Umbilical cord (tissue), 2 donors: Measurements from ENCODE around the gene ACD. TPM values are rescaled to one million over a fixed set of nuclear protein-coding genes. Genes with fewer than 3 reads are reported as not detected.
A peak's percentile ranks its signal among the peaks of the same experiment; 100 is the strongest.

ENCODE experiments used
- DNase-seq: peaks from one replicate; pipeline ENCODE4 v3.0.0-alpha.2; 2015; ENCODE audit warnings: low spot score
- total RNA-seq: library from RNA; depleted of rRNA; stranded (reverse); fragments of >200 nt; gene quantifications from one replicate; pipeline ENCODE4 v1.2.3, GENCODE V29; 2014; ENCODE audit warnings: low replicate concordance; ENCODE audit not compliant: insufficient read depth

ACD gene
- total RNA-seq, 1 donor from 2014 or later = 11.3 TPM

DNA sequence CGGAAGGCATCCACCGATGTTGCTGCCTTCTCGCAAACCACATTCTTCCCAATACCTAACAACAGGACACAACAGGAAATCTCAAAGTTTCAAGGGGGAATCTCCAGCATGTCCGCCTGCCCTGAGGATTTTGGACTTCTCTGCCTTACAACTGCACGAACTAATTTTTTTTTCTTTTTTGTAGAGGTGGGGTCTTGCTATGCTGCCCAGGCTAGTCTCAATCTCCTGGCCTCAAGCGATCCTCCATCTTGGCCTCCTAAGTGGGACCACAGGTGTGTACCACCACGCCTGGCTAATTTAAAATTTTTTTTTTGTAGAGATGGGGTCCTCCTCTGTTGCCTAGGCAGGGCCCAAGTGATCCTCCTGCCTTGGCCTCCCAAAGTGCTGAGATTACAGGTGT is 15.9 kb upstream of the ACD start:
- no peak for DNase-seq

DNA sequence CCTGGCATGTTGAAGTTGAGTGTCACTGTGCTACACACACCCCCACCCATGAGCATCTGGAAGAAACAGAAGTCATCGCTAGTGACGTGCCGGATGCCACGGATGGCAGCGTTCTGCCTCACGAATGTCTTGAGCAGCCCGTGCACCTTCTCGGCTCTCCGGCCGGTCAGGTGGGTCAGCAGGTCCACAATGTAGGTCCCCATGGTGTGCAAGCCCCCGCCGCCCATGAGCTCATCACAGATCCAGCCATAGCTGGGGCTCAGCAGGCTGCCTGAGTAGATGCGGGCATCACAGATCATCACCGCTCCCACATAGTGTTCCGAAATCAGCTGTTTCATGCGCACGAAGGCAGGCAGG is 15.5 kb upstream of the ACD start:
- no peak for DNase-seq

DNA sequence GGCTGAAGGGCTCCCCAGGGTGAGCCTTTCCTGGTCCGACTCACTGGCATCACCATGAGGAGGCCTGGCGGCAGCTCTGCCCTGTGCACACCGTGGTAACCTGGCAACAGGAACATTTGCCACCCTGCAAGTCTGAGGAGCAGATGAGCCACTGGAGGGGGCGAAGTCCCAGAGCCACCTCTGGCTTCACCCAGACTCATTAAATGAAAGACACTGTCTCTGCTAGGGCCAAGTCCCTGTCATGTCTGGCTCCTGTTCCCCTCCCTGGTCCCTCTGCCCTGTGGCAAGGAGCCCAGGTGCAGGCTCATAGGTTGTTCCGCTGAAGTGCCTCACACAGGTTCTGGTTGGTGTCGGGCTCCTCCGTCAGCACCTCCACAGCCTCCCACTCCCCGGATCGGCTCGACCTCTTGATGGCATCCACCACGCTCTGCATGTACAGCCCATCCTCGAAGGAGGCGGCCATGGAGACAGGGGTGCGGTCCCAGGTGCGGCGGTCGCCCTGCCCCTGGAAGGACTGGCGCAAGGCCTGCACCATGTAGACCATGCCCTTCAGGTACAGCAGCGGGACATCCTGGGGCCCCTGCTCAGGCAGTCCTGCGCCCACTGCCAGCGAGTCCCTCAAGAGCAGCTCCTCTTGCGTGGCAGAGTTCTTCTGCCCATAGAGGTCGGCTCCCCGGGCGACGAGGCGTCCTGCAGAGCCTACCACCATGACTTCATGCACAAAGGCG is 15.0 kb upstream of the ACD start:
- DNase-seq = no peak

DNA sequence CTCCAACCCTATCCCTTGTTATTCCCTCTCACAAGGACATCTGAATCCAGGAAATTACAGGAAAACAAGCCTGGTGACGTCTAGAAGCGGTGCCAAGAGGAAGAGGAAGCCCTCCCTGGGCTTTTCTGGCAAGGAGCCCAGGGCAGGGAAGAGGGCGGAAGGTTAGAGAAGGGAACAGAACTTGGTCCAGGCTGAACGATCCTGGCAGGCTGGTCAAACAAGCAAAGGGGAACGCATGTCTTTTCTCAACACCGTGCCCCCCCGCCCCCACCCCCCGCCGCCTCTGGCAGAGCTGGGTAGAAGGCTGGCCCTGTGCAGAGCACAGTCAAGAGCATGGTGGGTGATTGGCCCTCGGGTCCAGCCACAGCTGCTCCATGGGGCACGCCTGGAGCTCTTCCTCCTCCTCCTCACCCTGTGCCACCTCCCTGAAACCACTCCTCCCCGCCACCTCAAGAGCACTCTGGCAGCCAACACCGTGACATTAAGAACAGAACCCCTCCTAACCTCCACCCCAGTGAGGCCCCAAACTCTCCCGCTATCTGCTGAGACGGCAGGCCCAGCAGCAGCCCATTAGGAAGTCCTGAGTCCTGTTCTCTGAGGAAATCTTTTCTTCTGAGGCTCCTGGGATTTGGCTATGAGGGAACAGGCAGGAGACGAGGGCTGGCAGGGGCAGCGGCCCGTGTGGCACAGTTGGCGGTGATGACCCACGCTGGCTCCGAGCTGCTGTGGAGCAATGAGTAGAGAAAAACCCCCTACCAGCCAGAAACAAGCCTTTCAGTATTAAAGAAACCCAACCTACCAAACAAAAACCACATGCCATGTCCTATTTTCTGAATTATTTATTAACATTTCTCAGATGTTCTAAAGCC is 13.9 kb upstream of the ACD start:
- peak; percentile 70 for DNase-seq

DNA sequence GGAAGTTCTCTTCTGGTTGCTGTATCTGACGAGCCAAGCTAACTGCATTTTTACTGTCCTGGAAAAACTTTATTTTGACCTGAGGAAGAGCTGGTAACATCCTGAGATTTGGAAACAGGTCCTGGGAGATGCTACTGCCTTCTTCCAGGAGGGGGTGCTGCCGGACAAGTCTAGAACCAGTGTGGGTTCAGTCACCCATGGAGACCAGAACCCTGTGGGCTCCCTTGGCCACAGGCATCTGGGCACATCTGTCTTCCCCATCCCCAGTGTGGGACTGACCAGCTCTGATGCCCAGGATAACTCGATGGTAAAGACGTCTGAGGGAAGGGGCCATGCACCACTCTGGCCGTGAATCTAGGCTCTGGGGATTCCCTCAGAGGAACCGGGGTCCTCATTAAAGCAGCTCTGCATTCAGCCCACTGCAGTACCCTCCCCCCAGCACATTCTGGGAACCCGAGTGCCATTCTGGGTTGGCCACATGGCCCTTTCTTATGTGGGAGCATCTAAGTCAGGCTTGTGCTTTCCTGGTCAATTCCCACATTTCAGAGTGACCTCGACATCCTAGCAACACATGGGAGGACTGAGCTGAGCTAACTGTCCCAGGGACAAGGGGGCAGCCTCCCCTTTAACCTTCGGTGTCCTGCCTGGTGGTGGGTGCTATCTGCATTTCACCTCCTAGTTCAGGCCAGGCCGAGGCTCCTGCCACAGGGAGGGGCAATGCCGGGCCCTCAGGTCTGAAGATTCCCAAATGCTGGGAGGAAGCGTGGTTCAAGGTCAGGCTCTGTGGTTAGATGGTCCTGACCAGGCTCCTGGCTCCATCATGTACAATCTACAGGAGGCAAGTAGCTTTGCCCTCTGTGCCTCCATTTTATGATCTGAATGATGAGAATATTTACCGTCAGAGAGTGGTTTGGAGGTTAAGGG is 12.9 kb upstream of the ACD start:
- DNase-seq = peak; percentile 61

DNA sequence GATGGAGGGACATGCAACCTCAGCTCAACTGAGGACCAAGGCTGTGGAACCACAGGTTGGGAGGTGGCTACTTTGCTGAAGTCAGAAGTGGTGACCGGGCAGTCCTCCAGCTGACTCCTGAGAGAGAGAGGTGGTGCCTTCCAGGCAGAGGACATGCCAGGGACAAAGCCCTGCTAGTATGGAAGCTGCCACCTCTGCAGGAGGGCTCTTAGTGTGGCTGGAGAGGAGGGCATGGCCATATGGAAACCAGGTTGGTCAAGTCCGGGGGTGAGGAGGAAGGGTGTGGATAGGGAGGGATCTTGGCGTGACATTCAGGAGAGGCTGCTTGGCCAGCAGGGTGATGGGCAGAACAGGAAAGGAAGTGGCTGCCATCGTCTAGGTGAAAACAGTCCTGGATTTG is 12.2 kb upstream of the ACD start:
- DNase-seq = no peak

DNA sequence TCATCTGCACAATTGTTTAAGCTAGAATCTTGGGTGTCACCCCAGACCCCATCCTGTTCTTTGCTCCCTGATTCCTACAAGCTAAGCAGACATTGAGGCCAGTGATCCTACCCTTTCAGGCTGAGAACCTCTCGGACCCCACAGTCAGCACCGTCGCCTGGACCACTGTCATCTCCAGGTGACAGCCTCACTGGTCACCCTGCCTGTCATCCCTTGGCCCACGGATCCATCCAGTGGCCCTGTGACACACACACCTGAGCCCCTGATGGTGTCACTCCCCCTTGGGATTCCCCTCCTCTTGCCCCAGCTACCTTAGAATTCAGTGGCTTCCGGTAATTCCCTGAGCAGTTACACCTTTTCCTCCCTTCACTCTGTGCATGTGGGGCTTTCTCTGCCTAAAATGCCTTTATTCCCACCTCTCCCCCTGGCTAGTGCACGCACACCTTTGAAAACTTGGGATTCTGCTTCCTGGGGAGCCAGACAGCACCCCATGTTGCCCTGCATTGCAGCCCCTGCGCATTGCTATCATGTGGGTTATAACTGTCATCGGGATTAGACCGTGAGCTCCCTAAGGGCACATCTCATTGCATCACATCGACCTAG is 9.5 kb upstream of the ACD start:
- no peak for DNase-seq

DNA sequence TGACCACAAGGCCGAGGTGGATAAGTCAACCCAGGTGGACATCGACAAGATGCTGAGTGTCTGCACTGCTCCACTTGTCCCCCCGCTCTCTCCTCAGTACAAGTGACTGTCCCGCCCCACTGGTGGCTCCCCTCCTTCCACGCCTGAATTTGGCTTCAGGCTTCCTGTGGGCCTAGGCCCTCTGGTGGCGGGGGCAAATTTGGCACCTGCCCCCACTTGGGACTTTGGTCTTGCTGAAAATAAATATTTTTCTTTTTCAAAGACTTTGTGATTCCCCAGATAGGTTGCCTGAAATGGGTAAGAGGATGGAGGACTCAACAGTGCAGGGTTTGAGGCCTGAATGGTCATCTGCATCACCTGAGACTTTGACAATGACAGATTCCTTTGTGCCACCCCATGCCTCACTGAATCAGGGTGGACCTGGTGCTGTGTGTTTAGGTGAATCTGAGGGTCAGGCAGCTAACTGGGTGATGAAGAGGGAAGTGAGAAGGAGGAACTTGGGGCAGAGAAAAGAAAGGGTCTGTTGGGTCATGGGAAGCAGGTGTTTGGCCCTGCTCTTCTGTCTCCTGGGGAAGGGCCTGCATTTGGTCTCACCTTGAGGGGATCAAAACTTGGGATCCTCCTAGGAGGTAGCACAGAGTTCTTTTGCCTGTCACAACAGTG is 8.6 kb upstream of the ACD start:
- no peak for DNase-seq

DNA sequence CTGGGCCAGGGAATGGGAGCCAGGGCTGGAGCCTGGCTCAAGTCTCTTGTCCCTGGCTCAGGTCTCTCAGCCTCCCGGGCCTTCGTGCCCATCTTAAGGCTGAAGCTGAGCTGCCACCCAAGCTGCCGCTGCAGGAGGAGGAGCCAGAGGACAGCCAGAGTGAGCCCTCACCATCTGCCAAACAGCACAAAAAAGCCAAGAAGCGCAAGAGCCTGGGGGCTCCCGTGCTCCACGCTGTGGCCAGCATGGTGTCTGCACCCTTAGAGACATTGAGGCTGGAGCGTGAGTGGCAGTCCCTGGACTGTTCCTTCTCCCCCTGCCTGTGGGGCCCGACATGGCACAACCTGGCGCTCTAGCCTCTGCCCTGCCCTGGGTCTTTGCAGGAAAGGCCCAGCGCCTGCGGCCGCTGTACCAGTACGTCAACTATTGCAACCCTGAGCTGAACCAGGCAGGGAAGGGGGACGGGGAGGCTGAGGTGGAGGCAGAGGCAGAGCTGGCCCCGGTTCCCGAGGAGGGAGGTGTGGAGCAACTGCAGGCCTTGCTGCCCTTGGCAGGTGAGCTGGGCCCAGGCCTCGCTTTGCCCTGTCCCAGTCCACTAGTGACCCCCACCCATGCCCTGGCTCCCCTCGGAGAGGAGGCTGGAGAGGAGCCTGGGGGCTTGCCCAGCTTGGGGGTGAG is 7.9 kb upstream of the ACD start:
- DNase-seq = peak; percentile 95

DNA sequence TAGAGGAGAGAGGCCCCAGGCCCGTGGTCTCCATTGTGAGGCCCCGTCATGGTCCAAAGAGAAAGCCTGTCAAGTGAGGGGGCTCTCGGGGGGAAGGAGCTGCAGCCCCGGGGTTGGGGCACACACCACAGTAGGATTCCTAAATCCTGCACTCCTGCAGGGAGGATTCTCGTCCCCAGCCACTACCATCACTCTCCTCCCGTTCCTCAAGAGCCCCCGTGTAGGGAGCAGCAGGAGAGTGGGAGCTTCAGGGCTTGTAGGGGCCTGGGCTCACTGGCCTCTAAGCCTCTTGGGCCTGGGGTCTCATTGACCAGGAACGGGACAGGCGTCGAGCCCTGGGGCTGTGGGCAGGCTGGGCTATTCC is 7.4 kb upstream of the ACD start:
- DNase-seq = no peak

DNA sequence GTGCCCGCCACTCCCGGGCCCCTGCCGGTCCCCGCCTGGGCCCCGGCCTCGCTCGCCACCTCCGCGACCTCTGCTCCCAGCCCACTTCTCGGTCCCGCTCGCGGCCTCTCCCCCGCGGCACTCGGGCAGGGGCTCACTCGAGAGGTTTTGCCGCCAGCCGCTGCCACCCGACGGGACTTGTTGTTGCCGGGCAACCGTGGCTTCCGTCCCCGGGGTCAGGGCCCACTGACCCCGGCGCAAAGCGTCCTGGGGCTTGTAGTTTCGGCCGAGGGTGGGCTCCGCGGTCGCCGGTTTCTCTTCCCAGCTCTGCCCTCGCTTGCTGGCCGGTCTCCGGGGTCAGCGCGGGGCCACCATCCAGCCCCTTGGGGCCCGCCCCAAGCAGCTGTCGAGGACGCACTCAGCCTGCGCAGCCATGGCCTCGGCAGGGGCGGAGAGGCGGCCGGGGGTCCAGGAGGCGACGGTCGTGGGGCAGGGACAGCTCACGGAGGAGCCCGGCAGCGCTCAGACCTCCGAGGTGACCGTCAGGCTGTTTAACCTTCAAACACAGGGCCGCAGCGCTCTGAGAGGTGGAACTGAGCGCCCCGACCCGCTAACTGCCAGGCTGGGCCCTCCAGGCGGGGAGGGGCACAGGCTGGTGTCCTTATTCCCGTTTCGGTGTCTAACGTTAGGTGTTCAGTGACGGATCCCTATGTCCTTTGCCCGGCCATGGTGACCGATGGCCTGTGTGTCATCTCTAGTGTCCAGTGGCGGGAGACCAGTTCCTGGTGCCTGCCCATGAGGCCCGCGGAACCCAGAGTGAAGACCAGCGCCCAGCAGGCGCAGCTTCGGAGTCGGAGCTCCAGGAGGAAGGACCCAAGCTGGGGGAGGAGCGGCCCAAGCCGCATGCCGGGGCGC is 6.7 kb upstream of the ACD start, which contains the start of the genes C16orf86 and ENKD1:
C16orf86 (plus strand) TSS at position 256 of the 894 bp plus-strand sequence; CDS start at position 413, 157 bp downstream.
ENKD1 (minus strand) TSS at position 192 of the 894 bp plus-strand sequence. CDS start 308 bp downstream, outside the sequence.
- DNase-seq = peak; percentile 86

DNA sequence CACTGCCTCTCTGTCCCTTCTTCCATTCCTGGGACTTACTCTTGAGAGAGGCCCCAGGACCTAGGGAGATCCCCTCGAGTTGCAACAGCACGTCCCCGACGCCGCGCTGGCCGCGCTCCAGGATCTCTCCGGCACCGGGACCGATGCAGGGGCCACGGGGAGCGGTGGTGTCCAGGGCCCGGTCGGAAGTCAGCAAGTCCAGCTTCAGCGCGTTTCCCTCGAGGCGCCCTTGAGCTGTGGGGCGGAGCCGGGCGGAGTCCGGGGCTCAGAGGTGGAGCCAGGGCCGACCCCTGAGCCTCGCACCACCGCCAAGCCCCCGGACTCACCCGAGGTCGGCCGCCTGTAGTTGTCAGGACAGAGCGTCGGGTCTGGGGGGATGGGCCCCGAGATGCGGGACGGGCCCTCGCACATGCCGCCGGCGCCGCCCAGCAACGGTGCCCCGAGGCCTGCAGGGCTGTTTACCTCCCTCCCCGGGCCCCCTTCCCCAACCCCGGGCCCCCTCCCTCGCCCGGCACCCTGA is 6.0 kb upstream of the ACD start:
- DNase-seq = peak; percentile 36

DNA sequence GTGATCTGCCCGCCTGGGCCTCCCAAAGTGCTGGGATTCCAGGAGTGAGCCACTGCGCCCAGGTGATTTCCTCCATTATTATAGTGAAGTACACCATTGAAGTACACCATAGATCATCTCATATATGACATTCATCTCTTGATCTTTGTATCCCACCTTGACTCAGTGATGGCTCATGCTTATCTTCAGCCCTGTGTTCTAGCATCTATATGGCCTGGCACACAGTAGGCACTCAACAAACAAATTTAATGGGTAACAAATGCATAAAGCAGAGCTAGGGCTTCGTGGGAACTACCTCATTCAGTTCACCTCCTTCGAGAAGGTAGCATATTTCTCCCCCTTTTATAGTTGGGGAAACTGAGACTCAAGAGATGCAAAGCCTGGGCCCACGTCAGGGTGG is 5.5 kb upstream of the ACD start:
- no peak for DNase-seq

DNA sequence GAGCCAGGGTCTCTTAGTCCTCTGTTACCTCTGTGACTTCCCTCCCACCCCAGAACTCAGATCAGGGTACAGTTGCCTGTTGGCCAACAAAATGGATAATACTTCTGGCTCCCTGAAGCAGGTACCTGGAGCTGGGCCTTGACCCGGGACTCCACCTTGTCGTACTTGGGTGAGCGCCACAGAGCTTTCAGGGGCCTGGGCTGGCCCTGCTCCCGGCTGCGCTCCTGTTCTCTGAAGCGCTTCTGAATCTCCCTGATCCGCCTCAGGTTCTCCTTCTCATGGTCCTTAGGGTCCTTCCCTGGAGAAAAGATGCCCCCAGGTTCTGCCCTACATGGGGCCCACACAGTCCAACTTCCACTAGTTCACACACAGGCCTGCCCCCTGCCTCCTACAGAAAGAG is 4.8 kb upstream of the ACD start:
- no peak for DNase-seq

DNA sequence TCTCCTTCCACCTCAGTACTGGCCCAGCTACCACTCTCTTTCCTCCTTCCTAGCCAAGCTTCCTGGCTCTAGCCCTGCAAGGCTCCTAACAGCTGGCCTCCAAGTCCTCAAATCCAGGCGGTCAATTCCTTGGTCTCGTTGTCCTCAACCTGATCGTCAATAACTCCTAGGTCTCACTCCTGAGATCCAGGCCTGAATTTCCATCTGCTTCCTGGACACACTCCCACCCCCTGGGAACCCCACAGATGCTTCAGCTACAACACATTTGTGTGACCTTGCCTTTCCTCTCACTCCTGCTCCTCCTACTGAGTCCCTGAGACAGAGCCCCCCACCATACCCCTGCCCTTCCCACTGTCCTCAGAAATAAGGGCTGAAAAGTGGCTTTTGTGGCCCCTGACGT is 4.2 kb upstream of the ACD start:
- DNase-seq = no peak

DNA sequence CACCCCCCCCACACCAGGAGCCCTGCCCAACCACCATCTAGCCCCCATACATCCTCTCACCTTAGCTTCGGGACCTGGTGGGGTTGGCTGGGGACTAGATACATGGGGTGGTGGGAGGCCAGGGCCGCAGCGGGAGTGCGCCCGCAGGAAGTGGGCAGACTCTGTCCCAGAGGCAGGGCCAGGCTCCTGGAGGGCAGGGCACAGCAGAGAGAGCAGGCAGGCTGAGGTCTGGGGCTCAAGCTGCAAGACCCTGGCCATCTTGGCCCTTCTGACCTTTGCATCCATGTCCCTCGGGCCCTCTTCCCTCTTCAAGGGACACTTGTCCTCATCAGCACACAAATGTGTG is 3.8 kb upstream of the ACD start:
- no peak for DNase-seq

DNA sequence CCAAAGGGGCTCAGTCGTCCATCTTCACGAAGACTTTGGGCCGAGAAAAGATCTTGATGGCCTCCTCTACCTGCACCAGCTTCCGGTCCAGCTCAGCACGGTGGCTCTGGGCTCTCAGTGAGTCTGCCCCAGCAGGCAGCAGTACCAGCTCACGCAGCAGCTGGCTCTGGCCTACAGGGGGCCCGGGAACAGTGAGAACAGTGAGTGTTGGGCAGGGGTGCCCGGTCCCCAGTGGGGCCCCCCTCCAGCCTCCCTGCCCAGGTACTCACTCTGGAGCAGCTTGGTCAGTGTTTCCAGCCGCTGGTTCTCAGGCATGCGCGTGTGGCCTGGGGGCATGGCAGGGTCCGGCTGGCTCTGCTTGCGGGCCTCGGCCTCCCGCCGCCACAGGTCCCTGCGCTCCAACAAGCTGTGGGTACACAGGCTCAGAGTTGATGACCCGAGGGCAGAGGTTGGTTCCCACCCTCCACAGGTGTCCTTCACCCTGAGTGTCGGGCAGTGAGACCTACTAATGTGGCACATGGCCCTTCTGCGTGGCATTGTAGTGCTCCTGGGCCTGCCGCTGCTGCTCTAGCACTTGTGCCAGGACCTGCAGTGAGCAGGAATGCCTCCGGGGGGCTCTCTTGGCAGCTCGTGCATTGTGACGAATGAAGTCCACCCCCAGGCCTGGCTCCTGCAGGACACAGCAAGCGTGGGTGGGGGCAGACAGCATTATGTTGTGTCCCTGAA is 3.3 kb upstream of the ACD start:
- no peak for DNase-seq

DNA sequence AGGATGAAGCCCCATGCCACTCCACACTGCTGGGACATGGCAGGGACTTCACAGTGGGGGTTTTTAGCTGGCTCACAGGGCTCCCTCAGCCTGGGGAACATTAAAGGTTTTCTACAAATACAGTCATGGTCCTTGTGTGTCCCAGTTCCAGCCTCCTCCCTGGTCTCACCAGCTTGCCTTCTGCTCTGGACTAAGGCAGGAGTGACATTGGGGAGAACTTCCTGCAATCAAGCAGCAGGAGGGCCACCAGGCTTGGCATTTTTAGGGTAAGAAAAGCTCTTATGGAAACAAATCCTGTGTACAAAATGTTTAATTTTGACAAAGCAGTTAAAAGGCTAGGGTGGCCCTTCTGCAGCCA is 2.6 kb upstream of the ACD start:
- DNase-seq = no peak
